Measurements from ENCODE around the gene RASGRF2.

- TF ChIP-seq CTCF (IDR thresholded peaks at IDR 0.05) (no peak), POLR2A (IDR thresholded peaks at IDR 0.05) (no peak)
These were observed 207.4 kb downstream of the RASGRF2 start for GRCh38 chr5:81167544-81167943.
